ENCODE results near the gene TASP1.

DNA sequence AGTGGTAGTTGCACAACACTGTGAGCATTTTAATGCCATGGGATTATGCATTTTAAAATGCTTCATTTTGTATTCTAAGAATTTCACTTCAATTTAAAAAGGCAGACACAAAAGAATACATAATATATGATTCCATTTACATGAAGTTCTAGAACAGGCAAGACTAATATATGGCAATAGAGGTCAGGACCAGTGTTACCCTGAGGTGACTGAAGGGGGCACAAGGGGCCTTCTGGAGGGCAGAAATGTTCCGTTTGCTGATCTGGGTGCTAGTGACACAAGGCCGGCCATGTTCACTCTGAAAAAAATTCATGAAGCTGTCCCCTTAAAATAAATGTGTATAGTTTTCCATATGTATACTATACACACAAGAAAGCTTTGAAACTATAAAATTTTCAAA is 28.5 kb downstream of the TASP1 start:
- TF ChIP-seq EZH2phosphoT487 (IDR thresholded peaks at IDR 0.05; ENCODE audit: insufficient read depth, low read depth) (no peak), EZH2 (IDR thresholded peaks at IDR 0.05; ENCODE audit: insufficient read depth, poor library complexity, severe bottlenecking) (no peak)
